ENCODE data around the gene TMEM191C. TPM values are rescaled to one million over a fixed set of nuclear protein-coding genes. Genes with fewer than 3 reads are reported as not detected.

The TMEM191C gene
- total and polyA plus RNA-seq, 2 of the 8 experiments (the other 6 are each of a cell fraction or from before 2014, with no cell fraction given) = 0.74 to 2.6 TPM

GRCh38 chr22:21455334-21456089 lies 11.7 kb upstream of the TMEM191C start (continued):
- TF ChIP-seq, protein P1, sequence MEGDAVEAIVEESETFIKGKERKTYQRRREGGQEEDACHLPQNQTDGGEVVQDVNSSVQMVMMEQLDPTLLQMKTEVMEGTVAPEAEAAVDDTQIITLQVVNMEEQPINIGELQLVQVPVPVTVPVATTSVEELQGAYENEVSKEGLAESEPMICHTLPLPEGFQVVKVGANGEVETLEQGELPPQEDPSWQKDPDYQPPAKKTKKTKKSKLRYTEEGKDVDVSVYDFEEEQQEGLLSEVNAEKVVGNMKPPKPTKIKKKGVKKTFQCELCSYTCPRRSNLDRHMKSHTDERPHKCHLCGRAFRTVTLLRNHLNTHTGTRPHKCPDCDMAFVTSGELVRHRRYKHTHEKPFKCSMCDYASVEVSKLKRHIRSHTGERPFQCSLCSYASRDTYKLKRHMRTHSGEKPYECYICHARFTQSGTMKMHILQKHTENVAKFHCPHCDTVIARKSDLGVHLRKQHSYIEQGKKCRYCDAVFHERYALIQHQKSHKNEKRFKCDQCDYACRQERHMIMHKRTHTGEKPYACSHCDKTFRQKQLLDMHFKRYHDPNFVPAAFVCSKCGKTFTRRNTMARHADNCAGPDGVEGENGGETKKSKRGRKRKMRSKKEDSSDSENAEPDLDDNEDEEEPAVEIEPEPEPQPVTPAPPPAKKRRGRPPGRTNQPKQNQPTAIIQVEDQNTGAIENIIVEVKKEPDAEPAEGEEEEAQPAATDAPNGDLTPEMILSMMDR (IDR thresholded peaks at IDR 0.05; ENCODE audit: control extremely low read depth in 1 of 3, insufficient read depth in 1 of 3, low read depth in 1 of 3, low read length in 3 of 3) = no peak
- TF ChIP-seq MAFK (IDR thresholded peaks at IDR 0.05; ENCODE audit: low read depth, low read length) (no peak), SP2 (IDR thresholded peaks at IDR 0.05; ENCODE audit: low read length) (no peak)
